Smooth muscle cell (in vitro differentiated cells): Measurements from ENCODE around the gene TENM4. TPM values are rescaled to one million over a fixed set of nuclear protein-coding genes. Genes with fewer than 3 reads are reported as not detected.

Experiments used
- DNase-seq: peaks from one replicate; lab custom pipeline; 2025; ENCODE audit not compliant: unreplicated experiment; lab: John Stamatoyannopoulos, UW
- H2AFZ ChIP-seq: fragments of 200-600 bp; sonication (generic); 2 replicates; pipeline ENCODE4 v1.6.0; 2016; ENCODE audit warnings: antibody characterized with exemption, low read depth, mild to moderate bottlenecking
- H3F3A ChIP-seq: fragments of 200-600 bp; sonication (generic); 2 replicates; pipeline ENCODE4 v1.6.0; 2017; ENCODE audit warnings: antibody characterized with exemption, low read depth
- H3K27ac ChIP-seq: fragments of 200-600 bp; sonication (generic); 2 replicates; pipeline ENCODE4 v1.5.1; 2016; ENCODE audit warnings: low read depth, mild to moderate bottlenecking
- H3K27me3 ChIP-seq: fragments of 200-600 bp; sonication (generic); 2 replicates; pipeline ENCODE4 v1.6.1; 2016; ENCODE audit warnings: low read depth, mild to moderate bottlenecking
- H3K36me3 ChIP-seq: fragments of 200-600 bp; sonication (generic); 2 replicates; pipeline ENCODE4 v1.5.1; 2016; ENCODE audit warnings: low read depth
- H3K4me1 ChIP-seq: fragments of 200-600 bp; sonication (generic); 2 replicates; pipeline ENCODE4 v1.5.1; 2016; ENCODE audit warnings: low read depth
- H3K4me2 ChIP-seq: fragments of 200-600 bp; sonication (generic); 2 replicates; pipeline ENCODE4 v1.6.0; 2016; ENCODE audit warnings: mild to moderate bottlenecking
- H3K4me3 ChIP-seq: fragments of 200-600 bp; sonication (generic); 2 replicates; pipeline ENCODE4 v1.5.1; 2016; ENCODE audit warnings: mild to moderate bottlenecking
- H3K79me2 ChIP-seq: fragments of 200-600 bp; sonication (generic); 2 replicates; pipeline ENCODE4 v1.6.0; 2016; ENCODE audit warnings: low read depth, mild to moderate bottlenecking
- H3K9ac ChIP-seq: fragments of 200-600 bp; sonication (generic); 2 replicates; pipeline ENCODE4 v1.6.0; 2016; ENCODE audit warnings: low read depth
- H3K9me3 ChIP-seq: fragments of 200-600 bp; sonication (generic); replicated peaks from 2 replicates; pipeline ENCODE4 v1.5.1; 2016; ENCODE audit warnings: low read depth
- H4K20me1 ChIP-seq: fragments of 200-600 bp; sonication (generic); 2 replicates; pipeline ENCODE4 v1.6.0; 2016; ENCODE audit warnings: low read depth
- WGBS: methylation state at CpG from one replicate; pipeline ENCODE4 v1.1.7; 2016; ENCODE audit warnings: low lambda C conversion rate; 5-methylcytosine and 5-hydroxymethylcytosine counted together
- polyA plus RNA-seq: library from polyadenylated mRNA; unstranded; fragments of >200 nt; fragmentation: Nextera tagmentation; extraction: Ambion mirVana; gene quantifications from 2 replicates; pipeline ENCODE4 v1.2.1, GENCODE V29; 2016
- total RNA-seq: library from RNA; depleted of rRNA; stranded (reverse); fragments of >200 nt; gene quantifications from 2 replicates; pipeline ENCODE4 v1.2.3, GENCODE V29; 2014
- TF ChIP-seq, protein P1 (sequence below): fragments of 200-600 bp; sonication (generic); IDR thresholded peaks from 2 replicates; pipeline ENCODE4 v1.5.1; 2017; ENCODE audit warnings: borderline replicate concordance, mild to moderate bottlenecking, antibody characterized with exemption; ENCODE audit not compliant: insufficient read depth, poor library complexity, severe bottlenecking

TENM4 gene
- total and polyA plus RNA-seq, 2 experiments from 2014 or later = 31.6 to 38.2 TPM

DNA sequence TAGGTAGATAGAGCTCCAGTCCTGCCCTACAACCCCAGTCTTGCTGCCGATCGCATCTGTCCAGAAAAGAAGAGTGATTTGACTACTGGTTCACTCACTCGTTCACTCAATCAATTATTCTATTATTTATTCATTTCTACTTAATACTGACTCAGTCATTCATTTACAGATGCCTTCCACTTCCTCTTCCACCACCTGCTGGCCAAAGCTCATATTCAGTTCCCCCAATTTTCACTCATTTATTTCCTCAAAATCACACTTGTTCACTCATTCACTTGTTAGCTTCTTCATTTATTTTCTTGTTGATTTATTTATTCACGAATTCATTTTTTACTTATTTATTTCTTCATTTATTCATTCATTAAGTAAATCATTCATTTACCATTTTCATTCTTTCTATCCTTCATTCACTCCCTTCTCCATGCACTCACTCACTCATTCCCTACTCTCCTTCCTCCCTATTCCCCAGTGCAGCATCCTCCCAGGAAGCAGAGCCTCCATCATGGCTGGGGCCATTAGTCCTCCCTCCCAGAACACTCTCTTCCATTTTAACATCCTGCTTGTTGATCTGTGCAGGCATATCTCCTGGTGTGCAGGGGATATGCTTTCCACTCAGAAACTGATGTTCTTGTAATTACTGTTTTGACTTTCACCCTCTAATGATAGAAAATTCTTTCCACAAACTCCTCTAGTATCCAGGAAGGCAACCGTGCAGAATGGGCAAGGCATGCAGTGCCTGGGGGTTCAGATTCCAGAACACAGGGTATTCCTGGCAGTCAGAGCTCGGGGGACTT lies 281.0 kb downstream of the TENM4 start:
- Histone ChIP-seq H4K20me1 (no peaks in the 10 kb centered on the region), H3F3A (no peaks in the 10 kb centered on the region), H3K9me3 (no peaks in the 10 kb centered on the region), H3K27ac (no peak overlapping the region), H3K9ac (no peak overlapping the region), H3K27me3 (no peaks in the 10 kb centered on the region), H3K36me3 (no peaks in the 10 kb centered on the region), H3K4me2 (no peak overlapping the region), H2AFZ (no peak overlapping the region), H3K79me2 (no peaks in the 10 kb centered on the region), H3K4me1 (no peaks in the 10 kb centered on the region), H3K4me3 (no peak overlapping the region)
- no peak for DNase-seq
- TF ChIP-seq, protein P1, sequence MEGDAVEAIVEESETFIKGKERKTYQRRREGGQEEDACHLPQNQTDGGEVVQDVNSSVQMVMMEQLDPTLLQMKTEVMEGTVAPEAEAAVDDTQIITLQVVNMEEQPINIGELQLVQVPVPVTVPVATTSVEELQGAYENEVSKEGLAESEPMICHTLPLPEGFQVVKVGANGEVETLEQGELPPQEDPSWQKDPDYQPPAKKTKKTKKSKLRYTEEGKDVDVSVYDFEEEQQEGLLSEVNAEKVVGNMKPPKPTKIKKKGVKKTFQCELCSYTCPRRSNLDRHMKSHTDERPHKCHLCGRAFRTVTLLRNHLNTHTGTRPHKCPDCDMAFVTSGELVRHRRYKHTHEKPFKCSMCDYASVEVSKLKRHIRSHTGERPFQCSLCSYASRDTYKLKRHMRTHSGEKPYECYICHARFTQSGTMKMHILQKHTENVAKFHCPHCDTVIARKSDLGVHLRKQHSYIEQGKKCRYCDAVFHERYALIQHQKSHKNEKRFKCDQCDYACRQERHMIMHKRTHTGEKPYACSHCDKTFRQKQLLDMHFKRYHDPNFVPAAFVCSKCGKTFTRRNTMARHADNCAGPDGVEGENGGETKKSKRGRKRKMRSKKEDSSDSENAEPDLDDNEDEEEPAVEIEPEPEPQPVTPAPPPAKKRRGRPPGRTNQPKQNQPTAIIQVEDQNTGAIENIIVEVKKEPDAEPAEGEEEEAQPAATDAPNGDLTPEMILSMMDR = peak; percentile 34
- 89% methylated on average over 6 of the region's 6 CpGs for WGBS

- Histone ChIP-seq H3K9me3 (no peaks in the 10 kb centered on the region), H3F3A (no peaks in the 10 kb centered on the region), H3K79me2 (no peaks in the 10 kb centered on the region), H3K4me2 (no peak overlapping the region), H3K27ac (no peak overlapping the region), H3K4me1 (no peaks in the 10 kb centered on the region), H3K9ac (no peak overlapping the region), H2AFZ (no peak overlapping the region), H4K20me1 (no peaks in the 10 kb centered on the region), H3K4me3 (no peak overlapping the region), H3K36me3 (no peaks in the 10 kb centered on the region), H3K27me3 (no peaks in the 10 kb centered on the region)
- TF ChIP-seq, protein P1 = no peak
- DNase-seq = no peak
- WGBS = 75% methylated on average over 4 of the region's 4 CpGs
Measured at GRCh38 chr11:79157738-79158137, 283.1 kb downstream of the TENM4 start.

DNA sequence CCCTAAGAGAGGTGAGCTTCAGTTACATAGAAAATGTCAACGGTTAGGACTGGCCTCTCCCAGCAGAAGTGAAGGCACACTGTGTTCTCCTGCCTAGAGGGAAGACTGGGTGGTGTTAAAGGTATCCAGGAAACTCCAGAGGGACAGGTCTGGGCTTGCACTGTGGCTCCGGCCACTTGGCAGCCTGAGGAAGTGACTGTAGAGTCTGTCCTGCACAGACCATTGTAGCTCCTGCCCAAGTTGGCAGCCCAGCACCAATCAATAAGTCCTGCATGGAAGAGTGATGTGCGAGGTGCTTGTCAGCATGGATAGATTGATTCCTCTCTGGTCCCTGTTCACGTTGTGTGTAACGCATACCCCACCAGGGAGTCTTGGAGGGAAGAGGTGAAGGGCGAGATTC lies 284.8 kb downstream of the TENM4 start:
- Histone ChIP-seq H3F3A (no peaks in the 10 kb centered on the region), H3K27ac (no peak overlapping the region), H3K79me2 (no peaks in the 10 kb centered on the region), H2AFZ (no peak overlapping the region), H3K4me1 (no peaks in the 10 kb centered on the region), H3K4me3 (no peak overlapping the region), H3K36me3 (no peaks in the 10 kb centered on the region), H3K9ac (no peak overlapping the region), H3K4me2 (no peak overlapping the region), H3K9me3 (no peaks in the 10 kb centered on the region), H4K20me1 (no peaks in the 10 kb centered on the region), H3K27me3 (no peaks in the 10 kb centered on the region)
- TF ChIP-seq, protein P1 = no peak
- DNase-seq = no peak
- WGBS = 93% methylated on average over 6 of the region's 6 CpGs

- Histone ChIP-seq H3K27ac (no peak overlapping the region), H2AFZ (no peak overlapping the region), H3K9ac (no peak overlapping the region), H3K4me2 (no peak overlapping the region), H3K27me3 (no peaks in the 10 kb centered on the region), H3K4me1 (no peaks in the 10 kb centered on the region), H3F3A (no peaks in the 10 kb centered on the region), H3K36me3 (no peaks in the 10 kb centered on the region), H4K20me1 (no peaks in the 10 kb centered on the region), H3K79me2 (no peaks in the 10 kb centered on the region), H3K9me3 (no peaks in the 10 kb centered on the region), H3K4me3 (no peak overlapping the region)
- DNase-seq = no peak
- 94% methylated on average over 3 of the region's 3 CpGs for whole genome bisulfite sequencing
- TF ChIP-seq, protein P1 = no peak
Measured at GRCh38 chr11:79155237-79155636, 285.6 kb downstream of the TENM4 start.
